Uterus (tissue), 2 donors: ENCODE data around the gene RFX3.

Experiments
- CTCF ChIP-seq, 4 experiments: fragments of 200-600 bp in 2 of 4; fragments of 450-650 bp in 2 of 4; sonication (generic) in 2 of 4; IDR thresholded peaks; one replicate each; pipeline ENCODE4 v1.5.1; 2016 to 2019; ENCODE audit warnings: antibody characterized with exemption in 4 of 4, mild to moderate bottlenecking in 2 of 4, moderate library complexity in 1 of 4
- POLR2A ChIP-seq, 2 donors: fragments of 450-650 bp; IDR thresholded peaks; one replicate each; pipeline ENCODE4 v1.6.1; 2016; ENCODE audit warnings: antibody characterized with exemption in 2 of 2, mild to moderate bottlenecking in 1 of 2, moderate library complexity in 1 of 2

GRCh38 chr9:3513265-3513818, 12.5 kb downstream of the RFX3 start:
- TF ChIP-seq CTCF (IDR thresholded peaks at IDR 0.05) (no peak), POLR2A (IDR thresholded peaks at IDR 0.05) (no peak)
